GM10266 (cell line): Measurements from ENCODE around the gene CCDC122.

Source experiments
- DNase-seq: peaks from one replicate; pipeline ENCODE4 v3.0.0; 2012; ENCODE audit errors: extremely low spot score
- CTCF ChIP-seq: IDR thresholded peaks from 2 replicates; pipeline ENCODE4 v1.5.1; 2012; ENCODE audit warnings: mild to moderate bottlenecking, low read depth; ENCODE audit not compliant: control insufficient read depth, insufficient read depth; ENCODE audit errors: missing control alignments

Gene CCDC122

GRCh38 chr13:43792076-43792881 lies 87.3 kb downstream of the CCDC122 start:
- no peak for TF ChIP-seq CTCF
- no peak for DNase-seq

- TF ChIP-seq CTCF: no peak
- peak; percentile 22 for DNase-seq
Measured at GRCh38 chr13:43787997-43788396, 91.5 kb downstream of the CCDC122 start.

GRCh38 chr13:43787518-43787891 lies 92.0 kb downstream of the CCDC122 start:
- peak; percentile 10 for DNase-seq
- TF ChIP-seq CTCF: no peak

- peak; percentile 9 for TF ChIP-seq CTCF
- peak; percentile 65 for DNase-seq
Measured at GRCh38 chr13:43786766-43787517, 92.6 kb downstream of the CCDC122 start, which contains the start of gene ENOX1. Gene ENOX1 (minus strand): TSS chr13:43786972.

GRCh38 chr13:43786472-43786765 lies 93.1 kb downstream of the CCDC122 start:
- TF ChIP-seq CTCF: no peak
- DNase-seq: no peak
